ENCODE results near the gene ASB6. TPM values are rescaled to one million over a fixed set of nuclear protein-coding genes. Genes with fewer than 3 reads are reported as not detected.

ASB6 gene
- total RNA-seq (1 to 10 TPM; 6.0 to 8.4 TPM), polyA plus RNA-seq (1 to 10 TPM; 3.4 to 6.3 TPM)

GRCh38 chr9:129641750-129642585, at the start of gene ASB6:
ASB6 (minus strand) TSS chr9:129642151; CDS start chr9:129641999, 152 bp downstream.
- no peak for TF ChIP-seq FOXA2 (IDR thresholded peaks at IDR 0.05)
- TF ChIP-seq TAF1 (conservative IDR thresholded peaks at IDR 0.05), result no peak
- peak in 1 of 2 donors; percentile 17 for TF ChIP-seq JUND (IDR thresholded peaks at IDR 0.05)
- TF ChIP-seq, protein P1, sequence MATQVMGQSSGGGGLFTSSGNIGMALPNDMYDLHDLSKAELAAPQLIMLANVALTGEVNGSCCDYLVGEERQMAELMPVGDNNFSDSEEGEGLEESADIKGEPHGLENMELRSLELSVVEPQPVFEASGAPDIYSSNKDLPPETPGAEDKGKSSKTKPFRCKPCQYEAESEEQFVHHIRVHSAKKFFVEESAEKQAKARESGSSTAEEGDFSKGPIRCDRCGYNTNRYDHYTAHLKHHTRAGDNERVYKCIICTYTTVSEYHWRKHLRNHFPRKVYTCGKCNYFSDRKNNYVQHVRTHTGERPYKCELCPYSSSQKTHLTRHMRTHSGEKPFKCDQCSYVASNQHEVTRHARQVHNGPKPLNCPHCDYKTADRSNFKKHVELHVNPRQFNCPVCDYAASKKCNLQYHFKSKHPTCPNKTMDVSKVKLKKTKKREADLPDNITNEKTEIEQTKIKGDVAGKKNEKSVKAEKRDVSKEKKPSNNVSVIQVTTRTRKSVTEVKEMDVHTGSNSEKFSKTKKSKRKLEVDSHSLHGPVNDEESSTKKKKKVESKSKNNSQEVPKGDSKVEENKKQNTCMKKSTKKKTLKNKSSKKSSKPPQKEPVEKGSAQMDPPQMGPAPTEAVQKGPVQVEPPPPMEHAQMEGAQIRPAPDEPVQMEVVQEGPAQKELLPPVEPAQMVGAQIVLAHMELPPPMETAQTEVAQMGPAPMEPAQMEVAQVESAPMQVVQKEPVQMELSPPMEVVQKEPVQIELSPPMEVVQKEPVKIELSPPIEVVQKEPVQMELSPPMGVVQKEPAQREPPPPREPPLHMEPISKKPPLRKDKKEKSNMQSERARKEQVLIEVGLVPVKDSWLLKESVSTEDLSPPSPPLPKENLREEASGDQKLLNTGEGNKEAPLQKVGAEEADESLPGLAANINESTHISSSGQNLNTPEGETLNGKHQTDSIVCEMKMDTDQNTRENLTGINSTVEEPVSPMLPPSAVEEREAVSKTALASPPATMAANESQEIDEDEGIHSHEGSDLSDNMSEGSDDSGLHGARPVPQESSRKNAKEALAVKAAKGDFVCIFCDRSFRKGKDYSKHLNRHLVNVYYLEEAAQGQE (IDR thresholded peaks at IDR 0.05), result peak; percentile 86
- TF ChIP-seq RAD21 (IDR thresholded peaks at IDR 0.05), result peak; percentile 74 to 85
- peak; percentile 83 to 95 for TF ChIP-seq GABPA (IDR thresholded peaks at IDR 0.05 in 1 of 2, conservative IDR thresholded peaks at IDR 0.05 in 1 of 2)
- no peak for TF ChIP-seq NR2F2 (IDR thresholded peaks at IDR 0.05)
- no peak for TF ChIP-seq EGR1 (IDR thresholded peaks at IDR 0.05; ENCODE audit: low read depth in 2 of 2)
- peak in 1 of 2 donors; percentile 42 for TF ChIP-seq HNF4A (conservative IDR thresholded peaks at IDR 0.05)
- TF ChIP-seq, protein P2, sequence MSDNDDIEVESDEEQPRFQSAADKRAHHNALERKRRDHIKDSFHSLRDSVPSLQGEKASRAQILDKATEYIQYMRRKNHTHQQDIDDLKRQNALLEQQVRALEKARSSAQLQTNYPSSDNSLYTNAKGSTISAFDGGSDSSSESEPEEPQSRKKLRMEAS (IDR thresholded peaks at IDR 0.05), result no peak
- TF ChIP-seq, protein P3, sequence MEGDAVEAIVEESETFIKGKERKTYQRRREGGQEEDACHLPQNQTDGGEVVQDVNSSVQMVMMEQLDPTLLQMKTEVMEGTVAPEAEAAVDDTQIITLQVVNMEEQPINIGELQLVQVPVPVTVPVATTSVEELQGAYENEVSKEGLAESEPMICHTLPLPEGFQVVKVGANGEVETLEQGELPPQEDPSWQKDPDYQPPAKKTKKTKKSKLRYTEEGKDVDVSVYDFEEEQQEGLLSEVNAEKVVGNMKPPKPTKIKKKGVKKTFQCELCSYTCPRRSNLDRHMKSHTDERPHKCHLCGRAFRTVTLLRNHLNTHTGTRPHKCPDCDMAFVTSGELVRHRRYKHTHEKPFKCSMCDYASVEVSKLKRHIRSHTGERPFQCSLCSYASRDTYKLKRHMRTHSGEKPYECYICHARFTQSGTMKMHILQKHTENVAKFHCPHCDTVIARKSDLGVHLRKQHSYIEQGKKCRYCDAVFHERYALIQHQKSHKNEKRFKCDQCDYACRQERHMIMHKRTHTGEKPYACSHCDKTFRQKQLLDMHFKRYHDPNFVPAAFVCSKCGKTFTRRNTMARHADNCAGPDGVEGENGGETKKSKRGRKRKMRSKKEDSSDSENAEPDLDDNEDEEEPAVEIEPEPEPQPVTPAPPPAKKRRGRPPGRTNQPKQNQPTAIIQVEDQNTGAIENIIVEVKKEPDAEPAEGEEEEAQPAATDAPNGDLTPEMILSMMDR (IDR thresholded peaks at IDR 0.05; ENCODE audit: low read depth, low read length, missing input control), result peak; percentile 99
- no peak for TF ChIP-seq ATF3 (IDR thresholded peaks at IDR 0.05)
- peak; percentile 74 for TF ChIP-seq SP1 (IDR thresholded peaks at IDR 0.05)
- peak; percentile 80 for TF ChIP-seq FOXA1 (IDR thresholded peaks at IDR 0.05)
- TF ChIP-seq HNF4G (IDR thresholded peaks at IDR 0.05), result no peak
- TF ChIP-seq RXRA (IDR thresholded peaks at IDR 0.05), result peak; percentile 34 to 57
- TF ChIP-seq, protein P4, sequence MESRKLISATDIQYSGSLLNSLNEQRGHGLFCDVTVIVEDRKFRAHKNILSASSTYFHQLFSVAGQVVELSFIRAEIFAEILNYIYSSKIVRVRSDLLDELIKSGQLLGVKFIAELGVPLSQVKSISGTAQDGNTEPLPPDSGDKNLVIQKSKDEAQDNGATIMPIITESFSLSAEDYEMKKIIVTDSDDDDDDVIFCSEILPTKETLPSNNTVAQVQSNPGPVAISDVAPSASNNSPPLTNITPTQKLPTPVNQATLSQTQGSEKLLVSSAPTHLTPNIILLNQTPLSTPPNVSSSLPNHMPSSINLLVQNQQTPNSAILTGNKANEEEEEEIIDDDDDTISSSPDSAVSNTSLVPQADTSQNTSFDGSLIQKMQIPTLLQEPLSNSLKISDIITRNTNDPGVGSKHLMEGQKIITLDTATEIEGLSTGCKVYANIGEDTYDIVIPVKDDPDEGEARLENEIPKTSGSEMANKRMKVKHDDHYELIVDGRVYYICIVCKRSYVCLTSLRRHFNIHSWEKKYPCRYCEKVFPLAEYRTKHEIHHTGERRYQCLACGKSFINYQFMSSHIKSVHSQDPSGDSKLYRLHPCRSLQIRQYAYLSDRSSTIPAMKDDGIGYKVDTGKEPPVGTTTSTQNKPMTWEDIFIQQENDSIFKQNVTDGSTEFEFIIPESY (IDR thresholded peaks at IDR 0.05), result no peak
- TF ChIP-seq YY1 (IDR thresholded peaks at IDR 0.05), result no peak
- H3K27me3 ChIP-seq (ENCODE audit: control insufficient read depth in 4 of 4, insufficient read depth in 4 of 4, low read length in 3 of 4), result no peaks in the 10 kb centered on the region
- peak within 1 kb of the TSS; percentile 50 to 60 for H3K9ac ChIP-seq (ENCODE audit: low read depth in 1 of 2, low read length in 2 of 2)
- peak; percentile 100 for DNase-seq (ENCODE audit: low spot score)
- peak within 1 kb of the TSS; percentile 62 to 83 (median 82) for H3K4me3 ChIP-seq (ENCODE audit: low read depth in 1 of 3, low read length in 3 of 3)
- H3K9me3 ChIP-seq (ENCODE audit: control insufficient read depth in 4 of 4, low read length in 3 of 4), result no peaks in the 10 kb centered on the region
- H3K27ac ChIP-seq (ENCODE audit: low read depth in 1 of 2, low read length in 2 of 2), result peak within 1 kb of the TSS; percentile 80 to 86
- under 1% methylated on average over 93 of the region's 93 CpGs for WGBS
- H3K4me1 ChIP-seq (ENCODE audit: control insufficient read depth in 4 of 4, insufficient read depth in 4 of 4, low read length in 3 of 4), result peaks cover 4 to 27% (median 21%) of the 10 kb centered on the region in 4 donors
- peaks cover 0 to 23% (median 7%) of the 10 kb centered on the region in 4 donors for H3K36me3 ChIP-seq (ENCODE audit: control insufficient read depth in 4 of 4, insufficient read depth in 3 of 4, low read depth in 1 of 4, low read length in 3 of 4)

Data from liver (tissue), 9 donors.